Lung (tissue), 12 donors: ENCODE results near the gene ANKHD1. TPM values are rescaled to one million over a fixed set of nuclear protein-coding genes. Genes with fewer than 3 reads are reported as not detected.

Source experiments
- ATAC-seq: fragments of 200-7000 bp; cut with Tn5 transposase; one replicate; pipeline ENCODE4 v1.9.1; 2020; ENCODE audit warnings: moderate number of reproducible peaks; ENCODE audit not compliant: insufficient read depth, low FRiP score
- DNase-seq, 3 donors: peaks; one replicate each; pipeline ENCODE4 v3.0.0-alpha.2; 2013 to 2017
- H3K27ac ChIP-seq, 2 donors: one replicate each; pipeline ENCODE4 v1.5.1; 2013; ENCODE audit warnings: mild to moderate bottlenecking in 2 of 2, moderate library complexity in 2 of 2, control low read depth in 1 of 2, inconsistent platforms in 1 of 2, low read depth in 1 of 2, low read length in 1 of 2
- H3K27me3 ChIP-seq, 3 donors: one replicate each; pipeline ENCODE4 v1.5.1; 2013; ENCODE audit warnings: low read length in 2 of 3; ENCODE audit not compliant: control insufficient read depth in 3 of 3, insufficient read depth in 3 of 3
- H3K36me3 ChIP-seq, 4 donors: one replicate each; pipeline ENCODE4 v1.5.1; 2013; ENCODE audit warnings: low read length in 4 of 4, mild to moderate bottlenecking in 1 of 4, moderate library complexity in 1 of 4; ENCODE audit not compliant: control insufficient read depth in 4 of 4, insufficient read depth in 4 of 4
- H3K4me1 ChIP-seq, 5 donors: one replicate each; pipeline ENCODE4 v1.5.1; 2013; ENCODE audit warnings: low read length in 5 of 5, mild to moderate bottlenecking in 2 of 5, moderate library complexity in 1 of 5; ENCODE audit not compliant: control insufficient read depth in 5 of 5, insufficient read depth in 5 of 5
- H3K4me3 ChIP-seq: one replicate; pipeline ENCODE4 v1.5.1; 2013; ENCODE audit warnings: mild to moderate bottlenecking, control low read depth, moderate library complexity
- H3K9ac ChIP-seq, 2 donors: one replicate each; pipeline ENCODE4 v1.5.1; 2013; ENCODE audit warnings: low read length in 2 of 2, control low read depth in 1 of 2; ENCODE audit not compliant: insufficient read depth in 1 of 2
- H3K9me3 ChIP-seq, 4 donors: one replicate each; pipeline ENCODE4 v1.5.1; 2013; ENCODE audit warnings: low read length in 3 of 4, mild to moderate bottlenecking in 1 of 4, moderate library complexity in 1 of 4; ENCODE audit not compliant: control insufficient read depth in 4 of 4, insufficient read depth in 3 of 4
- CTCF ChIP-seq: IDR thresholded peaks from 2 replicates; pipeline ENCODE4 v1.5.1; 2012; ENCODE audit warnings: mild to moderate bottlenecking; ENCODE audit errors: control extremely low read depth, extremely low read depth
- WGBS, 2 donors: extraction: QIAGEN DNeasy Blood & Tissue Kit; methylation state at CpG; one replicate each; pipeline ENCODE4 v1.1.7; 2013; 5-methylcytosine and 5-hydroxymethylcytosine counted together
- polyA plus RNA-seq, 2 donors: library from polyadenylated mRNA; stranded (reverse); fragments of 200-250 nt; gene quantifications; one replicate each; pipeline ENCODE4 v1.2.1, GENCODE V29; 2013
- total RNA-seq, 2 donors: library from RNA; depleted of rRNA in 1 of 2; stranded (reverse); fragments of >200 nt in 1 of 2; gene quantifications; one replicate each; pipeline ENCODE4 v1.2.1, GENCODE V29; 2014 to 2021
- donor health status: control.
- donor health status: control.
- donor health status: Bipolar disorder and iron deficiency.
- donor health status: healthy.
- donor health status: DM: yes; HTN: yes; CAD: no.

Gene ANKHD1
- total and polyA plus RNA-seq, 4 donors, result 53.0 to 200 (median 90.8) TPM

- H3K9ac ChIP-seq, result no peak overlapping the region
- TF ChIP-seq CTCF, result no peak
- 98% methylated on average over 6 of the region's 6 CpGs for WGBS, 2 donors
- H3K27ac ChIP-seq, result no peak overlapping the region
- peaks cover 8 to 16% (median 11%) of the 10 kb centered on the region in 4 donors for H3K36me3 ChIP-seq
- H3K4me3 ChIP-seq, result no peak overlapping the region
- H3K4me1 ChIP-seq, result no peaks in the 10 kb centered on the region
- no peak for DNase-seq
- H3K9me3 ChIP-seq, result no peaks in the 10 kb centered on the region
- no peaks in the 10 kb centered on the region for H3K27me3 ChIP-seq
- no peak for ATAC-seq
Measured at GRCh38 chr5:140488914-140489313, 87.3 kb downstream of the ANKHD1 start.

GRCh38 chr5:140497897-140498296, 96.3 kb downstream of the ANKHD1 start:
- H3K36me3 ChIP-seq, result peaks cover 4 to 15% (median 8%) of the 10 kb centered on the region in 4 donors
- peaks cover 0 to 10% (median 0%) of the 10 kb centered on the region in 5 donors for H3K4me1 ChIP-seq
- H3K9ac ChIP-seq, result no peak overlapping the region
- no peak for TF ChIP-seq CTCF
- no peaks in the 10 kb centered on the region for H3K9me3 ChIP-seq
- no peaks in the 10 kb centered on the region for H3K27me3 ChIP-seq
- no peak overlapping the region for H3K4me3 ChIP-seq
- DNase-seq (peak in 1 of 3 donors; percentile 29), ATAC-seq (no peak)
- H3K27ac ChIP-seq, result no peak overlapping the region

- ATAC-seq, result no peak
- H3K27ac ChIP-seq, result no peak overlapping the region
- no peak for TF ChIP-seq CTCF
- peak in 2 of 3 donors; percentile 59 to 76 for DNase-seq
- no peak overlapping the region for H3K4me3 ChIP-seq
- no peak overlapping the region for H3K9ac ChIP-seq
- no peaks in the 10 kb centered on the region for H3K27me3 ChIP-seq
- no peaks in the 10 kb centered on the region for H3K9me3 ChIP-seq
- peaks cover 0 to 10% (median 0%) of the 10 kb centered on the region in 5 donors for H3K4me1 ChIP-seq
- WGBS, 2 donors, result 90 to 92% methylated on average over 1 of the region's 1 CpG
- peaks cover 5 to 14% (median 8%) of the 10 kb centered on the region in 4 donors for H3K36me3 ChIP-seq
Measured at GRCh38 chr5:140498591-140498990, 97.0 kb downstream of the ANKHD1 start.

- ATAC-seq, result no peak
- no peak for TF ChIP-seq CTCF
- WGBS, 2 donors, result 90 to 96% methylated on average over 2 of the region's 2 CpGs
- Histone ChIP-seq H3K27ac (no peak overlapping the region), H3K36me3 (peaks cover 8 to 31% (median 16%) of the 10 kb centered on the region in 4 donors), H3K9ac (no peak overlapping the region), H3K4me3 (no peak overlapping the region), H3K9me3 (no peaks in the 10 kb centered on the region), H3K27me3 (no peaks in the 10 kb centered on the region), H3K4me1 (peaks cover 0 to 9% (median 0%) of the 10 kb centered on the region in 5 donors)
- no peak for DNase-seq
Measured at GRCh38 chr5:140502834-140503233, 101.2 kb downstream of the ANKHD1 start.
